Stimulated activated CD8-positive, alpha-beta memory T cell treated with anti-CD3 and anti-CD28 coated beads, Interleukin-2, amount 100 ng/mL, for 1 hour (primary cell): ENCODE results near the gene TPT1.
"Not testable (repeated sequence)": the region's sequence is repeated elsewhere in the genome, so short reads cannot be mapped to it uniquely, and the experiment has no call there.

ENCODE experiments used
- DNase-seq, 2 donors: peaks; one replicate each; pipeline ENCODE4 v3.0.0-alpha.2; 2020; ENCODE audit warnings: low read depth in 2 of 2

TPT1 gene

GRCh38 chr13:45302507-45302906, 38.5 kb downstream of the TPT1 start:
- DNase-seq: no peak

DNA sequence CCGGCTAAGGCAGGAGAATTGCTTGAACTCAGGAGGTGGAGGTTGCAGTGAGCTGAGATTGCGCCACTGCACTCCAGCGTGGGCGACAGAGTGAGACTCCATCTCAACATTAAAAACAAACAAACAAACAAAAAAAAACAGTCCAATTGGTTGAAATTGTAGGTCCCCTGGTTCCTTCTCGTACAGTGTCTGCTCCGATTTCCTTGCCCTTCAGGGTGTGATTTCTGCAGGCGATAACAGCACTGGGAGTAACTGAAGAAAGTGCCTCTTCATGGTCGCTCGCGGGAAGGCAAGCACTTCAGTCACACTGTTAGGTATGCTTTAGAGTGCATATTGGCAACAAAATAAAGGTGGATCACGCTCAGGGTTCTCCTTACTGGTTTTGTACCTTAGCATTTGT, 39.7 kb downstream of the TPT1 start:
- DNase-seq: no peak

- DNase-seq: no peak
These were observed 40.6 kb downstream of the TPT1 start for GRCh38 chr13:45300190-45300985.

DNA sequence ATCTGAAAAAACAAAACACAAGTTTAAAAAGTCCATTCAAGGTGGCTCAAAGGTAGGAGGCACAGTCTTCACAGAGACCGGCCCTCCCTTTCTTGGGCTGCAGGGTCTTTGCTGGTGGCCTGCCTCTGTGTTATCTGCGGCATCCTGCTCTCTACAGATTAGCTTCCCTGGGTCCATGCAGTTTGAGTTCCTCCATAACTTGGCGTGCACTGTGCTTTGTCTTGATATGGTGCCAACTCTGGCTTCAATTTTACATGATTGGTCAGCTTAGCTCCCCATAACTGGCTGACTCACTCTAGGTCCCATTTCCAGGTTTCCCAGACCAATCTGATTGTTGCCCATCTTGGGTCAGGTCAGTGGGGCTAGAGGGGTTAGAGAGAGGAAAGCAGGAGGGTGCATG, 41.8 kb downstream of the TPT1 start:
- DNase-seq: no peak

- DNase-seq: not testable (repeated sequence)
These were observed 42.4 kb downstream of the TPT1 start for GRCh38 chr13:45298550-45298949.

- no peak for DNase-seq
These were observed 42.8 kb downstream of the TPT1 start for GRCh38 chr13:45298206-45298505.

GRCh38 chr13:45297456-45298205, 43.4 kb downstream of the TPT1 start:
- DNase-seq: no peak

DNA sequence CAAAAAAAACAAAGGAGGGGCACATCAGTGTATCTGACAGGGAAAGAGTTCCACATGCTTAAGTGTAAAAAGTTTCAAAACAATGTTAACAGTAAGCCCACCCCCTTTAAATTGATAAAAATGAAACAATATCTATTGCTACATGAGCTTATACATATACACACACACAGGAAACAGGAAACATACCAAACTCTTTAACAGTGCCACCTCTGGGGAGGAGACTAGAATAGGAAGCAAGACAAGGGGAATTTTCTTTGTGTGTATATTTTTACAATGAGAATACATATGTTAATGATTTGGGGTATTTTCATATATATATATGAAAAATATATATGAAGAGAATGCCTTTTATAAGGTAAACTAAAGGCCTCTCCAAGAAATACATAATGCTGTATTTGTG, 44.7 kb downstream of the TPT1 start:
- DNase-seq: no peak

GRCh38 chr13:45295536-45295935, 45.4 kb downstream of the TPT1 start:
- no peak for DNase-seq

DNA sequence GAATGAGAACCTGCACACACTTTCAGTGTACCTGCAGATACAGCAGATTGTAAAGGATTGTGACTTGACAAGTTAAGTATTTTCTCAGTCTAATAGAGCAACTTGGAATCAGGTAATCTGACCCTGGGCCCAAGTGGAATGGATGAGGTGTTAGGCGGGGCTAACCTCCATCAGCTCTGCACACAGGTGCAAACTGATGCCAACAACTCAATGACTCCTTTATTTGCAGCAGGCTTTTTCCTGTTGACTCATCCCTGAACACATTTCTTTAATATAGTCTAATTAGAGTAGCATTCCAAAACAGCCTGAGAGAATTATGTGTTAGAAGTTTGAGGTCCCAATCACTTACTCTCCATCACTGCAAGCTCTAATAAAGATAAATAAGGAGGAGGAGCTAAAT, 48.8 kb downstream of the TPT1 start:
- DNase-seq: no peak

DNA sequence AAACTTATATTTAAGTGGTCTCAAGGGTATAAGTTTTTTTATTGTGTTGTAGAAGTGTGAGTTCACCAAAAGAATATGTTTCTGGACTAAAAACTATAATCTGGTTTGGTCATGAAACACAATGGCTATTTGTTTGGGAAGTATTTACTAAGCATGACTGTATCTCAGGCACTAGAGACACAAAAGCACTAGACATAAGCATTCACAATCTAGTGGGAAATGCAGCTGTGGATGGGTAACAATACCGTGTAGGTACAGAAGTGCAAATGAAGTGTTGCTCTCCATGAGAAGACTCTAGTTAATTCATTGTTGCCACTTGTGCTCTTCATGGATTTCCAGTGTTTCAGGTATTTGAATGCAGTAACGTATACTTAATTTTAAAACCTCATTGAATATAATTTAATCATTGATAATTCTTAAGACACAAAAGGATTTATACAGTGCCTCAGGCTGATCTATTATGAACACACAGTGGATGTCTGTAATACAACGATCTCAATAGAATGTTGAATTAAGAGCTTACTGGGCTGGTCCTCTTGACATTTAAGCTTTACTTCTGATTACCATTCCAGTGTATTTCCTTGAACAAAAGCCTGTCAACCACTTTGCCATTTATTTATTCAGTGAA, 50.9 kb downstream of the TPT1 start:
- DNase-seq: no peak
